ENCODE measurements around the gene RSRC2.
"Not testable (repeated sequence)": the region's sequence is repeated elsewhere in the genome, so short reads cannot be mapped to it uniquely, and the experiment has no call there.

The RSRC2 gene

GRCh38 chr12:122481861-122482260 is 44.9 kb downstream of the RSRC2 start:
- no peak for DNase-seq

DNA sequence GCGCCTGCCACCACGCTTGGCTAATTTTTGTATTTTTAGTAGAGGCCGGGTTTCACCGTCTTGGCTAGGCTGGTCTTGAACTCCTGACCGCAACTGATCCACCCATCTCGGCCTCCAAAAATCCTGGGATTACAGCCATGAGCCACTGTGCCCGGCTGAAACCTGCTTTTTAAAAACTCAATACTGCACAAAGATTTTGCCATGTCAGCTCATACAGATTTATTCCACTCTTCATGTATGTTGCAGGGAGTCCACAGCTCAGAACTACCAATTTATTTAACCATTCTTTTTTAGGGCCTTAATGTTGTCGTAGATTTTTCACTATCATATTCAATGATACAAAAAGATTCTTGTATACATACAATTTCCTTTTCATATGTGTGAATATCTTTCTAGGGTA is 46.0 kb downstream of the RSRC2 start:
- no peak for DNase-seq

DNA sequence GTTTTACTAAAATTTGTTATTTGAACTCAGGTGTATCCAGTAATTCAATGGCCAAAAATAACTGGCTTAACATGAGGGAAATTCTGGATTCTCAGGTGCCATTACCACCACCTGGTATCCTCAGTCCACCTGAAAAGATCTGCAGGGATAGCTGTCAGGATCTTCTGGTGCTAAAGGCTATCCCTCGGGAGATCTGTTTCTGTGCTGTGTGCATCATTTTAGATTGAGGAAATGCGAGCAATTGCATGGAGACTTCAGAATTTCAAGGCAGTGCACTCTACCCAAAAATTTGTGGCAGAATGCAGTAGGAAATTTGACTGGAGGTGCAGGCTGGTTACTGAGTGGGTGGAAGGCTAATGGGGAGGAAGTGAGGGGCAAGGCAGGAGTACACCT is 52.4 kb downstream of the RSRC2 start:
- no peak for DNase-seq

GRCh38 chr12:122473543-122474323 is 53.0 kb downstream of the RSRC2 start:
- DNase-seq: peak; percentile 79

GRCh38 chr12:122471324-122472226 is 55.2 kb downstream of the RSRC2 start:
- no peak for DNase-seq

DNA sequence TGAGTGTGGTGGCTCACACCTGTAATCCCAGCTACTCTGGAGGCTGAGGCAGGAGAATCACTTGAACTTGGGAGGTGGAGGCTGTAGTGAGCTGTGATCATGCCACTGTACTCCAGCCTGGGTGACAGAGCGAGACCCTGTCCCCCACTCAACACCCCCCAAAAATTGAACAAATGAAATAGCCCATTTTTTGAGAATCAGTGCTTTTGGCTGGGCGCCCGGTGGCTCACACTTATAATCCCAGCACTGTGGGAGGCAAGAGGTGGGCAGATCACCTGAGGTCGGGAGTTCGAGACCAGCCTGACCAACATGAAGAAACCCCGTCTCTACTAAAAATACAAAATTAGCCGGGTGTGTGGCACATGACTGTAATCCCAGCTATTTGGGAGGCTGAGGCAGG is 56.2 kb downstream of the RSRC2 start:
- not testable (repeated sequence) for DNase-seq

GRCh38 chr12:122469856-122470255 is 56.9 kb downstream of the RSRC2 start:
- not testable (repeated sequence) for DNase-seq

- no peak for DNase-seq
These were observed 58.8 kb downstream of the RSRC2 start for GRCh38 chr12:122467983-122468382.

GRCh38 chr12:122464317-122465042 is 62.3 kb downstream of the RSRC2 start:
- not testable (repeated sequence) for DNase-seq

DNA sequence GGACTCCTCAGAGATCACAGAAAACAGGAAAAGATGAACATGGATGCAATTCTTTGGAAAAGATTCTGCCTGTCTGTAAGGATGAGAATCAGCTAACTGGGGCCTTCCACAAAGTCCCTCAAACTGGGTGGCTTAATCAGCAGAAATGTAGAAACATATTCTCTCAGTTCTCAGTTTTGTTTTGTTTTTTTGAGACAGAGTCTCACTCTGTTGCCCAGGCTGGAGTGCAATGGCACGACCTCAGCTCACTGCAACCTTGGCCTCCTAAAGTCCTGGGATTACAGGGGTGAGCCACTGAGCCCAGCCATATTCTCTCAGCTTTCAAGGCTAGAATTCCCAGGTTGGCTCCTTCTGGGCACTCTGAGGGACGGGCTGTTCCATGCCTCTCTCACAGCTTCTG is 66.1 kb downstream of the RSRC2 start:
- DNase-seq: no peak

DNA sequence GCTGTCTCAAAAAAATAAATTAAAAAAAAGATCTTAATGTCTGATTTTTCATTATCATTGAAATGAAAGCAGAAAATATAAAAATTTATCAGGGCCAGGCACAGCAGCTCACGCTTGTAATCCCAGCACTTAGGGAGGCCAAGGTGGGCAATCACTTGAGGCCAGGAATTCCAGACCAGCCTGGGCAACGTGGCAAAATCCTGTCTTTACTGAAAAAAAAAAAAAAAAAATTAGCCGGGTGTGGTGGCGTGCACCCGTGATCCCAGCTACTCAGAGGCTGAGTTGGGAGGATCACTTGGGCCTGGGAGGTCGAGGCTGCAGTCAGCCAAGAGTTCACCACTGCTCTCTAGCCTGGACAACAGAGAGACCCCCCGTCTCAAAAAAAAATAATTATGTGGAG is 66.7 kb downstream of the RSRC2 start:
- no peak for DNase-seq

- no peak for DNase-seq
These were observed 67.5 kb downstream of the RSRC2 start for GRCh38 chr12:122459211-122459610.

DNA sequence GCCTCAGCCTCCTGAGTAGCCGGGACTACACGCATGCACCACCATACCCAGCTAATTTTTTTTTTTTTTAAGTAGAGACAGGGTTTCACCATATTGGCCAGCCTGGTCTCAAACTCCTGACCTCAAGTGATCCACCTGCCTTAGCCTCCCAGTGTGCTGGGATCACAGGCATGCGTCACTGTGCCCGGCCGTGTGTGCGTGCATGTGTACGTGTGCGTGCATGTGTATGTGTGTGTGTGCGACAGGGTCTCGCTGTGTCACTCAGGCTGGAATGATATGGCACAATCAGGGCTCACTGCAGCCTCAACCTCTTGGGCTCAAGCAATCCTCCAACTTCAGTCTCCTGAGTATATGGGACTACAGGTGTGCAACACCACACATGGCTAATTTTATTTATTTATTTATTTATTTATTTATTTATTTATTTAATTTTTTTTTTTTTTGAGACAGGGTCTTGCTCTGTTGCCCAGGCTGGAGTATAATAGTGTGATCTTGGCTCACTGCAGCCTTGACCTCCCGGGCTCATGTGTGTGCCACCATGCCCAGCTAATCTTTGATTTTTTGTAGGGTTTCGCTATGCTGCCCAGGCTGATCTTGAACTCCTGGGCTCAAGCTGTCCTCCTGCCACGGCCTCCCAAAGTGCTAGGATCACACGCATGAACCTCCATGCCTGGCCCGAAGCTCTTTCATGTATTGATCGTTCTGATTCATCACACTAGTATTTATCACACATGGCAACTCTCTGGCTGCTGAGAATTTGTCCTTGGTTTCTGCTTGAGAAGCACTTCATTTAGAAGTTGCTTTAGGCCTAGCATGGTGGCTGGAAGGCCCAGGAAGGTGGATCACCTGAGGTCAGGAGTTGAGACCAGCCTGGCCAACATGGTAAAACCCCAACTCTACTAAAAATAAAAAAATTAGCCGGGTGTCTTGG is 68.4 kb downstream of the RSRC2 start:
- no peak for DNase-seq

- DNase-seq: no peak
These were observed 69.1 kb downstream of the RSRC2 start for GRCh38 chr12:122457627-122458026.

- DNase-seq: no peak
These were observed 72.0 kb downstream of the RSRC2 start for GRCh38 chr12:122454739-122455138.

DNA sequence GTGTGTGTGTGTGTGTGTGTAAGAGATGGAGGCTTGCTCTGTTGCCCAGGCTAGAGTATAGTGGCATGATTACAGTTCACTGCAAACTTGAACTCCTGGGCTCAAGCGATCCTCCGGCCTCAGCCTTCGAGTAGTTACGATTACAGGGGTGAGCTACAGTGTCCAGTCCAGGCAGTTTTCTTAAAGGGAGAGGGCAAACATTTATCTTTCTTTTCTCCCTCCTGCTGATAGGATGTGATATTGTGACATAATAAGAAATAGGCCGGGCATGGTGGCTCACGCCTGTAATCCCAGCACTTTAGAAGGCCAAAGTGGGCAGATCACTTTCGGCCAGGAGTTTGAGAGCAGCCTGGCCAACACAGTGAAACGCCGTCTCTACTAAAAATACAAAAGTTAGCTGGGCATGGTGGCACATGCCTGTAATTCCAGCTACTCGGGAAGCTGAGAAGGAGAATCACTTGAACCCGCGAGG is 72.5 kb downstream of the RSRC2 start:
- no peak for DNase-seq
